ENCODE measurements around the gene CYTIP.

The CYTIP gene

GRCh38 chr2:157441072-157441454, 2.8 kb downstream of the CYTIP start:
- ATAC-seq = no peak
- peak overlapping the region; percentile 91 for H3K27ac Mint-ChIP-seq
- no peaks in the 10 kb centered on the region for H3K27me3 Mint-ChIP-seq
- no peaks in the 10 kb centered on the region for H3K9me3 Mint-ChIP-seq
- peak overlapping the region; percentile 90 for H3K4me3 Mint-ChIP-seq
- peaks cover 75% of the 10 kb centered on the region for H3K36me3 Mint-ChIP-seq
- peaks cover 45% of the 10 kb centered on the region for H3K4me1 Mint-ChIP-seq

- H3K9me3 Mint-ChIP-seq = no peaks in the 10 kb centered on the region
- peaks cover 78% of the 10 kb centered on the region for H3K36me3 Mint-ChIP-seq
- H3K4me3 Mint-ChIP-seq = peak overlapping the region; percentile 90
- ATAC-seq = no peak
- H3K27me3 Mint-ChIP-seq = no peaks in the 10 kb centered on the region
- H3K4me1 Mint-ChIP-seq = peaks cover 49% of the 10 kb centered on the region
- H3K27ac Mint-ChIP-seq = peak overlapping the region; percentile 91
Measured at GRCh38 chr2:157440404-157441071, 3.4 kb downstream of the CYTIP start.

- peaks cover 50% of the 10 kb centered on the region for H3K4me1 Mint-ChIP-seq
- no peaks in the 10 kb centered on the region for H3K9me3 Mint-ChIP-seq
- ATAC-seq = peak; percentile 69
- H3K27ac Mint-ChIP-seq = peak overlapping the region; percentile 91
- no peaks in the 10 kb centered on the region for H3K27me3 Mint-ChIP-seq
- peak overlapping the region; percentile 90 for H3K4me3 Mint-ChIP-seq
- peaks cover 86% of the 10 kb centered on the region for H3K36me3 Mint-ChIP-seq
Measured at GRCh38 chr2:157439824-157440186, 4.1 kb downstream of the CYTIP start.

GRCh38 chr2:157438863-157439823, 4.7 kb downstream of the CYTIP start:
- H3K27ac Mint-ChIP-seq = peak overlapping the region; percentile 91
- no peaks in the 10 kb centered on the region for H3K9me3 Mint-ChIP-seq
- H3K4me1 Mint-ChIP-seq = peaks cover 51% of the 10 kb centered on the region
- no peak for ATAC-seq
- peak overlapping the region; percentile 90 for H3K4me3 Mint-ChIP-seq
- H3K27me3 Mint-ChIP-seq = no peaks in the 10 kb centered on the region
- H3K36me3 Mint-ChIP-seq = peaks cover 92% of the 10 kb centered on the region

- Mint-ChIP-seq H3K4me3 (peak overlapping the region; percentile 26), H3K27me3 (no peaks in the 10 kb centered on the region), H3K4me1 (peaks cover 73% of the 10 kb centered on the region), H3K9me3 (no peaks in the 10 kb centered on the region), H3K27ac (peak overlapping the region; percentile 75), H3K36me3 (peaks cover 91% of the 10 kb centered on the region)
- no peak for ATAC-seq
Measured at GRCh38 chr2:157433394-157433793, 10.5 kb downstream of the CYTIP start.

GRCh38 chr2:157432475-157433106, 11.3 kb downstream of the CYTIP start:
- ATAC-seq = no peak
- no peaks in the 10 kb centered on the region for H3K27me3 Mint-ChIP-seq

GRCh38 chr2:157431176-157431575, 12.7 kb downstream of the CYTIP start:
- no peak overlapping the region for H3K4me3 Mint-ChIP-seq
- no peak for ATAC-seq
- H3K36me3 Mint-ChIP-seq = peaks cover 93% of the 10 kb centered on the region
- H3K4me1 Mint-ChIP-seq = peaks cover 57% of the 10 kb centered on the region
- no peaks in the 10 kb centered on the region for H3K9me3 Mint-ChIP-seq
- no peaks in the 10 kb centered on the region for H3K27me3 Mint-ChIP-seq
- H3K27ac Mint-ChIP-seq = no peak overlapping the region

More at GRCh38 chr2:157432475-157433106, 11.3 kb downstream of the CYTIP start:
- Mint-ChIP-seq H3K4me1 (peaks cover 68% of the 10 kb centered on the region), H3K36me3 (peaks cover 91% of the 10 kb centered on the region), H3K4me3 (peak overlapping the region; percentile 51), H3K27ac (peak overlapping the region; percentile 75), H3K9me3 (no peaks in the 10 kb centered on the region)

GRCh38 chr2:157428500-157429175, 15.3 kb downstream of the CYTIP start:
- no peak for ATAC-seq
- peaks cover 88% of the 10 kb centered on the region for H3K36me3 Mint-ChIP-seq
- H3K27me3 Mint-ChIP-seq = no peaks in the 10 kb centered on the region
- no peak overlapping the region for H3K4me3 Mint-ChIP-seq
- no peaks in the 10 kb centered on the region for H3K9me3 Mint-ChIP-seq
- H3K27ac Mint-ChIP-seq = peak overlapping the region; percentile 26
- H3K4me1 Mint-ChIP-seq = peaks cover 34% of the 10 kb centered on the region

- Mint-ChIP-seq H3K27me3 (no peaks in the 10 kb centered on the region), H3K36me3 (peaks cover 86% of the 10 kb centered on the region), H3K27ac (no peak overlapping the region), H3K9me3 (no peaks in the 10 kb centered on the region), H3K4me1 (peaks cover 27% of the 10 kb centered on the region), H3K4me3 (no peak overlapping the region)
- ATAC-seq = no peak
Measured at GRCh38 chr2:157427922-157428303, 16.0 kb downstream of the CYTIP start.

- Mint-ChIP-seq H3K27ac (no peak overlapping the region), H3K4me3 (no peak overlapping the region), H3K9me3 (no peaks in the 10 kb centered on the region), H3K36me3 (peaks cover 85% of the 10 kb centered on the region), H3K27me3 (no peaks in the 10 kb centered on the region), H3K4me1 (peaks cover 20% of the 10 kb centered on the region)
- ATAC-seq = no peak
Measured at GRCh38 chr2:157427003-157427921, 16.6 kb downstream of the CYTIP start.

GRCh38 chr2:157426477-157426994, 17.4 kb downstream of the CYTIP start:
- no peaks in the 10 kb centered on the region for H3K27me3 Mint-ChIP-seq
- H3K36me3 Mint-ChIP-seq = peaks cover 86% of the 10 kb centered on the region
- no peak overlapping the region for H3K27ac Mint-ChIP-seq
- H3K9me3 Mint-ChIP-seq = no peaks in the 10 kb centered on the region
- peaks cover 26% of the 10 kb centered on the region for H3K4me1 Mint-ChIP-seq
- H3K4me3 Mint-ChIP-seq = no peak overlapping the region
- ATAC-seq = no peak

GRCh38 chr2:157424374-157424773, 19.5 kb downstream of the CYTIP start:
- Mint-ChIP-seq H3K4me3 (no peak overlapping the region), H3K36me3 (peaks cover 86% of the 10 kb centered on the region), H3K27ac (no peak overlapping the region), H3K9me3 (no peaks in the 10 kb centered on the region), H3K27me3 (no peaks in the 10 kb centered on the region), H3K4me1 (peaks cover 41% of the 10 kb centered on the region)
- no peak for ATAC-seq

GRCh38 chr2:157421964-157422363, 21.9 kb downstream of the CYTIP start:
- no peak for ATAC-seq
- H3K4me3 Mint-ChIP-seq = peak overlapping the region; percentile 36
- H3K4me1 Mint-ChIP-seq = peaks cover 42% of the 10 kb centered on the region

More at GRCh38 chr2:157421964-157422363, 21.9 kb downstream of the CYTIP start:
- peak overlapping the region; percentile 91 for H3K27ac Mint-ChIP-seq
- H3K27me3 Mint-ChIP-seq = no peaks in the 10 kb centered on the region
- H3K9me3 Mint-ChIP-seq = no peaks in the 10 kb centered on the region
- H3K36me3 Mint-ChIP-seq = peaks cover 80% of the 10 kb centered on the region
